OCI-LY7 (cell line): ENCODE data around the gene CD200. TPM values are rescaled to one million over a fixed set of nuclear protein-coding genes. Genes with fewer than 3 reads are reported as not detected.

Experiments used
- BruUV-seq: library from RNA; stranded (reverse); fragments of 400-500 nt; replicated peaks from 2 replicates; lab custom pipeline; 2021; lab: Mats Ljungman, UMichigan
- CTCF ChIA-PET: fragments of 300-600 bp; sonication (Branson Sonifier 250); formaldehyde crosslinking; loops from one replicate; lab custom pipeline; 2022; ENCODE audit warnings: antibody characterized with exemption; ENCODE audit not compliant: unreplicated experiment; lab: Charles Lee
- POLR2A ChIA-PET: fragments of 300-600 bp; sonication (Branson Sonifier 250); formaldehyde crosslinking; loops from one replicate; lab custom pipeline; 2022; ENCODE audit warnings: antibody characterized with exemption; lab: Charles Lee
- DNase-seq: peaks from one replicate; pipeline ENCODE4 v3.0.0-alpha.2; 2015; ENCODE audit warnings: low spot score
- H2AFZ ChIP-seq: fragments of 200-600 bp; sonication (generic), shearing (Covaris generic); 2 replicates; pipeline ENCODE4 v1.6.1; 2014; ENCODE audit warnings: mild to moderate bottlenecking, antibody characterized with exemption, low read length, moderate library complexity
- H3K27ac ChIP-seq: fragments of 200-600 bp; sonication (generic); 2 replicates; pipeline ENCODE4 v1.5.1; 2014; ENCODE audit warnings: mixed run types, low read depth, mild to moderate bottlenecking, moderate library complexity, low read length, inconsistent platforms; ENCODE audit not compliant: poor library complexity, severe bottlenecking
- H3K36me3 ChIP-seq: fragments of 200-600 bp; sonication (generic); 2 replicates; pipeline ENCODE4 v1.6.1; 2014; ENCODE audit warnings: mild to moderate bottlenecking, antibody characterized with exemption, low read length, moderate library complexity, mixed read lengths; ENCODE audit not compliant: insufficient read depth
- H3K4me1 ChIP-seq: fragments of 200-600 bp; sonication (generic); 2 replicates; pipeline ENCODE4 v1.5.1; 2014; ENCODE audit warnings: mild to moderate bottlenecking, low read length; ENCODE audit not compliant: insufficient read depth, poor library complexity, severe bottlenecking
- H3K4me2 ChIP-seq: fragments of 200-600 bp; sonication (generic); 2 replicates; pipeline ENCODE4 v1.6.1; 2014; ENCODE audit warnings: mild to moderate bottlenecking, low read length
- H3K4me3 ChIP-seq: fragments of 200-600 bp; sonication (generic); 2 replicates; pipeline ENCODE4 v1.5.1; 2014; ENCODE audit warnings: mild to moderate bottlenecking, low read depth, low read length; ENCODE audit not compliant: poor library complexity, severe bottlenecking
- H3K79me2 ChIP-seq: fragments of 200-600 bp; sonication (generic); 2 replicates; pipeline ENCODE4 v1.6.1; 2016; ENCODE audit warnings: low read depth, mild to moderate bottlenecking, low read length, moderate library complexity, mixed read lengths; ENCODE audit not compliant: insufficient read depth
- H3K9me2 ChIP-seq: fragments of 200-600 bp; sonication (generic); 2 replicates; pipeline ENCODE4 v1.6.1; 2016; ENCODE audit warnings: mild to moderate bottlenecking, low read length, mixed read lengths; ENCODE audit not compliant: insufficient read depth
- H3K9me3 ChIP-seq: fragments of 200-600 bp; sonication (generic); 2 replicates; pipeline ENCODE4 v1.6.1; 2014; ENCODE audit warnings: mild to moderate bottlenecking, mixed run types, low read length, mixed read lengths
- H4K20me1 ChIP-seq: fragments of 200-600 bp; sonication (generic); 2 replicates; pipeline ENCODE4 v1.6.1; 2014; ENCODE audit warnings: mild to moderate bottlenecking, antibody characterized with exemption, low read length, moderate library complexity, mixed read lengths; ENCODE audit not compliant: insufficient read depth
- CTCF ChIP-seq: fragments of 200-600 bp; sonication (generic); conservative IDR thresholded peaks from 2 replicates; pipeline ENCODE4 v1.5.1; 2014; ENCODE audit warnings: mild to moderate bottlenecking, antibody characterized with exemption, low read length, moderate library complexity, mixed read lengths
- EZH2phosphoT487 ChIP-seq: fragments of 200-600 bp; sonication (generic); IDR thresholded peaks from 2 replicates; pipeline ENCODE4 v1.6.1; 2018; ENCODE audit warnings: low read depth, borderline replicate concordance, mild to moderate bottlenecking, mixed run types, antibody characterized with exemption, low read length, moderate library complexity, mixed read lengths
- intact Hi-C: fragments of 100-400 bp; cut with micrococcal nuclease; formaldehyde crosslinking; loops from one replicate; pipeline ENCODE4 v1.10.0; 2022; ENCODE audit not compliant: unreplicated experiment
- total RNA-seq, 2 experiments: library from RNA; depleted of rRNA in 1 of 2; stranded (reverse); fragments of >200 nt in 1 of 2; shearing (Covaris generic) in 1 of 2; gene quantifications; 2 replicates each; pipeline ENCODE4 v1.2.3, GENCODE V29; 2014 to 2022

Gene CD200
- total RNA-seq, 2 experiments from 2014 or later: not detected

GRCh38 chr3:112391648-112392047, 58.7 kb downstream of the CD200 start:
- H4K20me1 ChIP-seq: no peaks in the 10 kb centered on the region
- no TSS peak for BruUV-seq
- no peak for TF ChIP-seq CTCF
- no peak for TF ChIP-seq EZH2phosphoT487
- no peaks in the 10 kb centered on the region for H3K9me2 ChIP-seq
- H3K79me2 ChIP-seq: no peaks in the 10 kb centered on the region
- CTCF ChIA-PET: no interaction called here
- H3K4me1 ChIP-seq: no peaks in the 10 kb centered on the region
- no peak overlapping the region for H3K4me3 ChIP-seq
- intact Hi-C loops: no loop called here
- H2AFZ ChIP-seq: no peak overlapping the region
- H3K36me3 ChIP-seq: no peaks in the 10 kb centered on the region; the same call in 1 of the 2 replicates
- peaks cover 9% of the 10 kb centered on the region; the same call in 1 of the 2 replicates for H3K9me3 ChIP-seq
- DNase-seq: no peak
- H3K4me2 ChIP-seq: no peak overlapping the region
- POLR2A ChIA-PET: interaction anchor here (1.2 kb wide), 1 partner anchor 19 kb away, joined by 3 read pairs; no protein-coding TSS in a partner anchor
- no peak overlapping the region for H3K27ac ChIP-seq

- intact Hi-C loops: no loop called here
- Histone ChIP-seq H3K9me2 (no peaks in the 10 kb centered on the region), H2AFZ (no peak overlapping the region), H4K20me1 (no peaks in the 10 kb centered on the region), H3K79me2 (no peaks in the 10 kb centered on the region), H3K4me2 (no peak overlapping the region), H3K4me3 (no peak overlapping the region), H3K27ac (no peak overlapping the region), H3K4me1 (no peaks in the 10 kb centered on the region), H3K9me3 (peaks cover 7% of the 10 kb centered on the region; the same call in 1 of the 2 replicates), H3K36me3 (no peaks in the 10 kb centered on the region; the same call in 1 of the 2 replicates)
- no TSS peak for BruUV-seq
- no peak for DNase-seq
- POLR2A ChIA-PET: interaction anchor here (1.2 kb wide), 1 partner anchor 18 kb away, joined by 3 read pairs; no protein-coding TSS in a partner anchor
- TF ChIP-seq CTCF (no peak), EZH2phosphoT487 (no peak)
- CTCF ChIA-PET: no interaction called here
Measured at GRCh38 chr3:112392393-112393359, 59.7 kb downstream of the CD200 start.
